Measurements from ENCODE around the gene LRRTM3.

- TF ChIP-seq POLR2A (IDR thresholded peaks at IDR 0.05) = no peak
- TF ChIP-seq EP300 (IDR thresholded peaks at IDR 0.05) = no peak
Observed at GRCh38 chr10:66927971-66928770, 2.3 kb downstream of the LRRTM3 start.
